Mesothelial cell of epicardium (in vitro differentiated cells): ENCODE results near the gene SLC12A3. TPM values are rescaled to one million over a fixed set of nuclear protein-coding genes. Genes with fewer than 3 reads are reported as not detected.

Source experiments
- DNase-seq, 2 experiments: peaks; one replicate each; pipeline ENCODE4 v3.0.0; 2021; ENCODE audit warnings: low spot score in 2 of 2; ENCODE audit not compliant: unreplicated experiment in 2 of 2
- H3K27ac Mint-ChIP-seq: 2 replicates; pipeline ENCODE4 v1.8.0; 2021; ENCODE audit warnings: mixed read lengths
- H3K27me3 Mint-ChIP-seq: 2 replicates; pipeline ENCODE4 v1.8.0; 2021; ENCODE audit warnings: low read depth, mixed read lengths
- H3K36me3 Mint-ChIP-seq: 2 replicates; pipeline ENCODE4 v1.8.0; 2021; ENCODE audit warnings: mixed read lengths
- H3K4me1 Mint-ChIP-seq: 2 replicates; pipeline ENCODE4 v1.8.0; 2021; ENCODE audit warnings: mixed read lengths
- H3K4me3 Mint-ChIP-seq: 2 replicates; pipeline ENCODE4 v1.8.0; 2021; ENCODE audit warnings: mild to moderate bottlenecking, moderate library complexity, mixed read lengths
- H3K9me3 Mint-ChIP-seq: 2 replicates; pipeline ENCODE4 v1.8.0; 2021; ENCODE audit warnings: mixed read lengths
- CTCF ChIP-seq: fragments of 200-600 bp; sonication (generic); IDR thresholded peaks from one replicate; pipeline ENCODE4 v1.5.0; 2021; ENCODE audit warnings: antibody characterized with exemption; ENCODE audit not compliant: unreplicated experiment
- total RNA-seq: library from RNA; stranded (reverse); gene quantifications from 3 replicates; pipeline ENCODE4 v1.2.1, GENCODE V29; 2021

SLC12A3 gene
- total RNA-seq, 1 donor from 2014 or later = not detected

GRCh38 chr16:56896244-56896643, 31.2 kb downstream of the SLC12A3 start:
- no peaks in the 10 kb centered on the region for H3K36me3 Mint-ChIP-seq

GRCh38 chr16:56897026-56897799, 32.2 kb downstream of the SLC12A3 start:
- Mint-ChIP-seq H3K4me3 (no peak overlapping the region), H3K27ac (no peak overlapping the region), H3K4me1 (no peaks in the 10 kb centered on the region), H3K36me3 (no peaks in the 10 kb centered on the region), H3K9me3 (no peaks in the 10 kb centered on the region), H3K27me3 (peaks cover 2% of the 10 kb centered on the region)
- DNase-seq = no peak
- TF ChIP-seq CTCF = no peak

More at GRCh38 chr16:56896244-56896643, 31.2 kb downstream of the SLC12A3 start:
- H3K4me3 Mint-ChIP-seq = no peak overlapping the region
- TF ChIP-seq CTCF = no peak
- no peak overlapping the region for H3K27ac Mint-ChIP-seq
- peaks cover 2% of the 10 kb centered on the region for H3K27me3 Mint-ChIP-seq
- no peaks in the 10 kb centered on the region for H3K9me3 Mint-ChIP-seq
- H3K4me1 Mint-ChIP-seq = no peaks in the 10 kb centered on the region
- no peak for DNase-seq

GRCh38 chr16:56898847-56899246, 33.8 kb downstream of the SLC12A3 start:
- H3K4me1 Mint-ChIP-seq = no peaks in the 10 kb centered on the region
- TF ChIP-seq CTCF = no peak
- no peaks in the 10 kb centered on the region for H3K36me3 Mint-ChIP-seq
- no peak overlapping the region for H3K27ac Mint-ChIP-seq
- H3K27me3 Mint-ChIP-seq = peaks cover 2% of the 10 kb centered on the region
- no peak for DNase-seq
- no peak overlapping the region for H3K4me3 Mint-ChIP-seq
- no peaks in the 10 kb centered on the region for H3K9me3 Mint-ChIP-seq

GRCh38 chr16:56903866-56904265, 38.9 kb downstream of the SLC12A3 start:
- Mint-ChIP-seq H3K4me3 (no peak overlapping the region), H3K4me1 (peaks cover 9% of the 10 kb centered on the region), H3K27ac (no peak overlapping the region), H3K27me3 (peaks cover 2% of the 10 kb centered on the region), H3K9me3 (peaks cover 4% of the 10 kb centered on the region), H3K36me3 (no peaks in the 10 kb centered on the region)
- no peak for TF ChIP-seq CTCF
- no peak for DNase-seq

- Mint-ChIP-seq H3K4me1 (peaks cover 44% of the 10 kb centered on the region), H3K27ac (no peak overlapping the region), H3K36me3 (no peaks in the 10 kb centered on the region), H3K4me3 (no peak overlapping the region), H3K9me3 (peaks cover 4% of the 10 kb centered on the region), H3K27me3 (no peaks in the 10 kb centered on the region)
- no peak for TF ChIP-seq CTCF
- DNase-seq = no peak
Observed at GRCh38 chr16:56907401-56907800, 42.4 kb downstream of the SLC12A3 start.
